22Rv1 (cell line): ENCODE results near the gene SMTNL1.

ENCODE experiments used
- H3K27ac ChIP-seq: fragments of 450-650 bp; 2 replicates; pipeline ENCODE4 v1.5.1; 2017
- ZFX ChIP-seq: fragments of 450-650 bp; IDR thresholded peaks from 2 replicates; pipeline ENCODE4 v1.6.1; 2017; ENCODE audit warnings: antibody characterized with exemption, borderline replicate concordance
- TF ChIP-seq, protein P1 (sequence below): fragments of 450-650 bp; IDR thresholded peaks from 2 replicates; pipeline ENCODE4 v1.5.1; 2017; ENCODE audit warnings: mild to moderate bottlenecking

The SMTNL1 gene

DNA sequence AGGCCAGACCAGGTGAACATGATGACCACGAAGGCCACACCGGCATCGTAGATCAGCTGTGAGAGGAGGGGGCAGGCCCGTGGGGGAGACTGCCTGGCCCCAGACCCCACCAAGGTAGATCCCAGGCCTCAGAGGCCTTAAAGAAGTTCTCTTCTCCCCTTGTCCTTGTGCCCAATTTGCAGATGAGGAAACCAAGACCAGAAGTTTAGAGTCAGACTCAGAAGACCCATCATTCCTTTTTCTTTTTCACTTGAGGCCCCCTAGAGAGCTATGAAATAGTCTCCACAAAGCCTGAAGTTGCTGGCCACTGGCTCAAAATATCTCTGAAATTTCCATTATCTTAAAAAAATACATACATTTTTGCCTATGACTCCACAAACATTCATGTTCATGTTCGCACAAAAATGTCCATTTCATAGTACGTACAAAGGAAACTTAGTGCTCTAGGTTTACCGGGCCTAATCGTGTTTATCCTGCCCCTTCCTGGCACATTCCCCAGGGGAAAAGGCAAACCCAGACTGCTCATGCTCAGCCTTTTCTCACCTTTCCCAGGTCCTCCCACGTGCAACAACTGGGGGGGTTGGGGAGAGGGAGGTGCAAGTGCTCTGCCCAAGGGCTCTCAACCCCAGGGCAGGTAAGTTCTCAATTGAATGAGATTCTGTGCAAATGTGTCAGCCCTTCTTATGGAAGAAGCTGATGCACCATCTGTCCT is 41.1 kb upstream of the SMTNL1 start:
- TF ChIP-seq, protein P1, sequence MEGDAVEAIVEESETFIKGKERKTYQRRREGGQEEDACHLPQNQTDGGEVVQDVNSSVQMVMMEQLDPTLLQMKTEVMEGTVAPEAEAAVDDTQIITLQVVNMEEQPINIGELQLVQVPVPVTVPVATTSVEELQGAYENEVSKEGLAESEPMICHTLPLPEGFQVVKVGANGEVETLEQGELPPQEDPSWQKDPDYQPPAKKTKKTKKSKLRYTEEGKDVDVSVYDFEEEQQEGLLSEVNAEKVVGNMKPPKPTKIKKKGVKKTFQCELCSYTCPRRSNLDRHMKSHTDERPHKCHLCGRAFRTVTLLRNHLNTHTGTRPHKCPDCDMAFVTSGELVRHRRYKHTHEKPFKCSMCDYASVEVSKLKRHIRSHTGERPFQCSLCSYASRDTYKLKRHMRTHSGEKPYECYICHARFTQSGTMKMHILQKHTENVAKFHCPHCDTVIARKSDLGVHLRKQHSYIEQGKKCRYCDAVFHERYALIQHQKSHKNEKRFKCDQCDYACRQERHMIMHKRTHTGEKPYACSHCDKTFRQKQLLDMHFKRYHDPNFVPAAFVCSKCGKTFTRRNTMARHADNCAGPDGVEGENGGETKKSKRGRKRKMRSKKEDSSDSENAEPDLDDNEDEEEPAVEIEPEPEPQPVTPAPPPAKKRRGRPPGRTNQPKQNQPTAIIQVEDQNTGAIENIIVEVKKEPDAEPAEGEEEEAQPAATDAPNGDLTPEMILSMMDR = no peak
- TF ChIP-seq ZFX = no peak
- no peak overlapping the region for H3K27ac ChIP-seq

DNA sequence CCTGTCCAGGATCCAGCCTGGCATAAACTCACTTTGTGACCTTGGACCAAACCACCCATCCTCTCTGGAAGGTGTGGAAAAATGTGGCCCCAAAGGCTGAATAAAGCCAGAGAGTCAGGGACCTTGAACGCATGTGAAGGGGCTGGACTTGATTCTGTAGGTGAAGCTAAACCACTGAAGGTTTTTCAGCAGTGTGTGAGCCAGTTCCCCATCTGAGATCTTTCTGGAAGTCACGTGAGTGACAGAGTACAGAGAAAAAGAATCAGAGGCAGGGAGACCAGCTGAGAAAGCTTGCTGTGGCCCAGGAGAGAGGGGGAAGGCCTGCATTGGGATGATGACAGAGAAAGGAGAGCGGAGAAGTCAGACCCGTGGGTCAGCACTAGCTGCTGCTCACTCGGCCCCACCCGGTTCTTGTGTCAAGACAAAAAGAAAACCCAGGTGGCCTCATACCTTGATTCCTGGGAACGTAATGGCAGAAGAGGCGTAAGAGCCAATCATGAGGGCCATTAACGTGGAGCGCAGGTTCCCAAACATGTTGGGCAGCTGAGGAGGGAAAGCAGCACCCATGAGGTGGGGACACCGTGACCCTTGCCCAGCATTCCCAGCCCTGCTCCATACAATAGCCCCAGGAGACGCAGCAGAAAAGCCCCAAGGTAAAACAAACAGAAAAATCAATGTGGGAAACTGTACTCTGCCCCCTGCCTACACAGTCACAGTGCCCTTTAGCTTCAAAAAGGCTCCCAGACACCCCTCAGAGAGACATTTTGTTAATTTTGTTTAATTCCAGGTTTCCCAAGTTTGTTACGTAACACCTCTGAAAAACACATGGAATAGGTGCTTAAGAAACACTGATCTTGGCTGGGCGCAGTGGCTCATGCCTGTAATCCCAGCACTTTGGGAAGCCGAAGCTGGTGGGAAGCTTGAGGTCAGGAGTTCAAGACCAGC is 39.8 kb upstream of the SMTNL1 start:
- peak overlapping the region; percentile 71 for H3K27ac ChIP-seq
- no peak for TF ChIP-seq ZFX
- TF ChIP-seq, protein P1 = no peak

DNA sequence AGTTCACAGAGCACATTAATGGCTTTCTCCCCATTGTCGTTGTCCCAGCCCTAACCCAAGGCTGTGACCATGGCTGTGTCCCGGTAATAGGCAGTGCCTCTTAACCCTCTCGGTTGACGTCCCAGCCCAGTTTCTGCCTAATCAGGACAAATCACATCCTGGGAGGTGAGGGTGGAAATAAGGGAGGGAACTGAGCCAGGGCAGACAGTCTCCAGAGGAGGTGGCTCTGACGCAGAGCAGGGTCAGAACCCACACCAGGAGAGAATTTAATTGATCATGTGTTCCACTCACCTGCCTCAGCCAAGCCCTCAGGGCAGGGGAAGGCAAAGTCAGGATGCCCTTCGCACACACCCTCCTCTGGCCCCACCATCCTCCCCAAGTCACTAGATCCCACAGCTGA is 38.9 kb upstream of the SMTNL1 start:
- TF ChIP-seq, protein P1 = no peak
- TF ChIP-seq ZFX = no peak
- H3K27ac ChIP-seq = peak overlapping the region; percentile 71

DNA sequence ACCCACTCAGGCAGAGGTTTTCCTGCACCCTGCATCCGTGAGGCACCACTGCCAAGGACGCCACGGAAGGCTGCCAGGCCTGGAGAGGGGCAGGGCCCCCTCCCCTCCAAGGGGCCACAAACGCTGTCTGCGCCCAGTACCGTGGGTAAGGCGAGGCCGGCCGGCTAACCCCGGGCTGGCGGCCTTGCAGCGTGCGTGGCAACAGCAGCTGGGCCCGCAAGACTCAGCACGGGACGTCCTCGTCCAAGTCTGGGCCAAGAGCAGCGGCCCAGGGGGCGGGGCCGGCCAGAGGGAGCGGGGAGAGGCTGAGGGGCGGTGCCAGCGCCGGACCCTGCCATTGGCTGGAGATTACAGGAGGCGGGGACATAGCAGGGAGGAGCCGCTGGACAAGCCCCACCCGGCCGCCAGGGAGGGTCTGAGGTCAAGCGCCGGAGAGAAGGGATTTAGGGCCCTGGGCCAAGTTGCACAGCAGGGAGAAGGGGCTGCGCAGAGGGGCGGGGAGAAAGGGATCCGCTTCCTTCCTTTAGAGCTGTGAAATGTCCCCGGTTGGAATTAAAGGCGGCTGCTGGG is 37.9 kb upstream of the SMTNL1 start:
- peak overlapping the region; percentile 71 for H3K27ac ChIP-seq
- TF ChIP-seq, protein P1 = no peak
- TF ChIP-seq ZFX = no peak

DNA sequence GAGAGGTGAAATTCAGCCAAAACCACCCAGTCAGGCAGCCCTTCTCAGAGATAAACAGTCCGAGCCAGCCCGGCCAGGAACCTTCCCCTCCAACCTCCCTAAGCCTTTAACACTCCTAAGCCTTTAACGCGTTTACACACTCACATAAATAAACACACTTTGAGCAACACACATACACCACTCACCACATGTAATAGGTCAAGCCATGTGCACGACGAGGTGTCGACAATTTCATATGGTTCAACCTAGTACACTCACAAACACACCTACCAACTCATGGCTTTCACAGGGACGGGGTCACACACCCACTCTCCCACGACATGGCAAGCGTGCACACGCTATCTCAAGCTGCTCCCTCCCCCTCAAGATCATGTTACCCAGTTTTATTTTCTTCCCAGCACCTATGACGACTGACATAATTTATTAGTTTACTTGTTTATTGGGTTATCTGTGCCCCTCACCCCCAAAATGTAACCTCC is 37.4 kb upstream of the SMTNL1 start:
- TF ChIP-seq, protein P1 = no peak
- TF ChIP-seq ZFX = no peak
- peak overlapping the region; percentile 71 for H3K27ac ChIP-seq

DNA sequence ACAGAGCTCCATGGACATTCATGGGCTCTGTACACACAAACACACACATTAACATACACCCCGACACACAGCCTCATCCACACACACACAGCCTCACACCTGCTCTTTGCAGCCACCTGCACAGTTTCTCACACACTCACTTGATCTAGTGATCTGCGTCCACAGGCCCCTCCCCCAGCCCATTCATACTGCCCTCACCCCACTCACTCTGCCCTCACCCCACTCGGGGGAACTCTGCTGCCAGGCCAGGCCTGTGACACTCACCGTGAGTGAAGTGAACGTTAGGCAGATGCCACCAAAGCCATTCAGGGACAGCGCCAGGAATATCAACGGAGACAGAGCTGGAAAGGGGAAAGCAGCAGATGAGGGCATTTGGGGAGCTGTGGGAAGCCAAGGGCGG is 36.9 kb upstream of the SMTNL1 start:
- TF ChIP-seq, protein P1 = no peak
- TF ChIP-seq ZFX = no peak
- H3K27ac ChIP-seq = peak overlapping the region; percentile 71
